Measurements from ENCODE around the gene GNMT. TPM values are rescaled to one million over a fixed set of nuclear protein-coding genes. Genes with fewer than 3 reads are reported as not detected.

The GNMT gene
- polyA plus RNA-seq, 2 of the 4 experiments (the other 2 are of a cell fraction), result 0.12 to 0.23 TPM

GRCh38 chr6:42971746-42972327 is 11.3 kb downstream of the GNMT start:
- no peak for ATAC-seq
- H3K4me2 ChIP-seq, result peak overlapping the region; percentile 46; the same call in 2 of the 3 replicates

DNA sequence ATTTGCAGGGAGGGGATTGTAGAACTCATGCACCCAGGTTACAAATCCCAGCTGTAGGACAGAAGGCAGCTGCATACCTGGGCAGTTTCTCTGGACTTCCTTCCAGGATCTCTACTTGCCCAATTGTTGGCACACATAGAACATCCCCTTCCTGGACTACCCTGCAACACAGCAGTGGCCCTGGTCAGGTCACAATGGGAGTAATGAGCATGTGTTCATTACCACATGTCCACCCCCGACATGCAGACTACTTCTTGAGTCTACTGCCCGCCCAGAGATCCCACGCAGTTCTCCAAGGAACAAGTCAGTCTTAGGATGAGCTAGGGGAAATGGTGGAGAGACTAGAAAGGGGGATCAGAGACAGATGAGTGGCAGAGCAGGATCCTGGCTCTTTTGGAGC is 13.4 kb downstream of the GNMT start:
- ChIA-PET CTCF (interaction anchor here (1.3 kb wide), 2 partner anchors 14 to 72 kb away, joined by 3 read pairs; no protein-coding TSS in a partner anchor), POLR2A (interaction anchor here (0.6 to 1.5 kb wide), 2 partner anchors 10 to 313 kb away, joined by 3 to 4 read pairs; partner anchors contain the start of gene PPP2R5D)
- Histone ChIP-seq H3K27ac (no peak overlapping the region), H3K9me3 (no peaks in the 10 kb centered on the region), H3K4me3 (no peak overlapping the region), H3K4me2 (no peak overlapping the region), H3K4me1 (peaks cover 24% of the 10 kb centered on the region)
- TF ChIP-seq RFX5 (IDR thresholded peaks at IDR 0.05) (no peak), ZFP36 (IDR thresholded peaks at IDR 0.05; ENCODE audit: borderline replicate concordance, partially characterized antibody) (no peak), USF2 (IDR thresholded peaks at IDR 0.05) (no peak), PHF8 (IDR thresholded peaks at IDR 0.05; ENCODE audit: borderline replicate concordance, low read depth) (no peak), KDM1A (IDR thresholded peaks at IDR 0.05; ENCODE audit: low read depth) (no peak), E2F6 (IDR thresholded peaks at IDR 0.05; ENCODE audit: borderline replicate concordance, low read depth) (no peak), EHF (CRISPR knock-in tag; IDR thresholded peaks at IDR 0.05) (no peak), HOXB13 (CRISPR knock-in tag; IDR thresholded peaks at IDR 0.05; ENCODE audit: low read depth) (no peak), ESRRA (IDR thresholded peaks at IDR 0.05; ENCODE audit: borderline replicate concordance, low read length) (no peak), POLR2A (IDR thresholded peaks at IDR 0.05; ENCODE audit: low read length) (no peak), PBX3 (IDR thresholded peaks at IDR 0.05) (no peak), JUNB (IDR thresholded peaks at IDR 0.05) (no peak), CBX8 (IDR thresholded peaks at IDR 0.05) (no peak), FOSB (CRISPR knock-in tag; IDR thresholded peaks at IDR 0.05) (no peak), SREBF2 (IDR thresholded peaks at IDR 0.05) (no peak)
- TF ChIP-seq, protein P1, sequence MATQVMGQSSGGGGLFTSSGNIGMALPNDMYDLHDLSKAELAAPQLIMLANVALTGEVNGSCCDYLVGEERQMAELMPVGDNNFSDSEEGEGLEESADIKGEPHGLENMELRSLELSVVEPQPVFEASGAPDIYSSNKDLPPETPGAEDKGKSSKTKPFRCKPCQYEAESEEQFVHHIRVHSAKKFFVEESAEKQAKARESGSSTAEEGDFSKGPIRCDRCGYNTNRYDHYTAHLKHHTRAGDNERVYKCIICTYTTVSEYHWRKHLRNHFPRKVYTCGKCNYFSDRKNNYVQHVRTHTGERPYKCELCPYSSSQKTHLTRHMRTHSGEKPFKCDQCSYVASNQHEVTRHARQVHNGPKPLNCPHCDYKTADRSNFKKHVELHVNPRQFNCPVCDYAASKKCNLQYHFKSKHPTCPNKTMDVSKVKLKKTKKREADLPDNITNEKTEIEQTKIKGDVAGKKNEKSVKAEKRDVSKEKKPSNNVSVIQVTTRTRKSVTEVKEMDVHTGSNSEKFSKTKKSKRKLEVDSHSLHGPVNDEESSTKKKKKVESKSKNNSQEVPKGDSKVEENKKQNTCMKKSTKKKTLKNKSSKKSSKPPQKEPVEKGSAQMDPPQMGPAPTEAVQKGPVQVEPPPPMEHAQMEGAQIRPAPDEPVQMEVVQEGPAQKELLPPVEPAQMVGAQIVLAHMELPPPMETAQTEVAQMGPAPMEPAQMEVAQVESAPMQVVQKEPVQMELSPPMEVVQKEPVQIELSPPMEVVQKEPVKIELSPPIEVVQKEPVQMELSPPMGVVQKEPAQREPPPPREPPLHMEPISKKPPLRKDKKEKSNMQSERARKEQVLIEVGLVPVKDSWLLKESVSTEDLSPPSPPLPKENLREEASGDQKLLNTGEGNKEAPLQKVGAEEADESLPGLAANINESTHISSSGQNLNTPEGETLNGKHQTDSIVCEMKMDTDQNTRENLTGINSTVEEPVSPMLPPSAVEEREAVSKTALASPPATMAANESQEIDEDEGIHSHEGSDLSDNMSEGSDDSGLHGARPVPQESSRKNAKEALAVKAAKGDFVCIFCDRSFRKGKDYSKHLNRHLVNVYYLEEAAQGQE (IDR thresholded peaks at IDR 0.05), result no peak
- DNase-seq (ENCODE audit: low read depth in 1 of 2, low spot score in 1 of 2) (no peak), ATAC-seq (no peak), FAIRE-seq (no peak)
- 100% methylated on average over 3 of the region's 3 CpGs for WGBS (ENCODE audit: missing lambda C conversion rate)

More at GRCh38 chr6:42971746-42972327, 11.3 kb downstream of the GNMT start:
- Histone ChIP-seq H3K4me1 (peaks cover 21% of the 10 kb centered on the region), H3K27ac (peak overlapping the region; percentile 72 to 77; a peak in 5 of 6 replicates), H3K9me3 (no peaks in the 10 kb centered on the region), H3K4me3 (no peak overlapping the region)
- no peak for FAIRE-seq
- ChIA-PET CTCF (interaction anchor here (0.6 to 1.1 kb wide), 3 partner anchors 9 to 128 kb away, joined by 3 to 6 read pairs (median 3); no protein-coding TSS in a partner anchor), POLR2A (interaction anchor here (1.9 kb wide), 1 partner anchor 12 kb away, joined by 5 read pairs; the partner anchor contains the start of gene PPP2R5D)
- TF ChIP-seq JUN (IDR thresholded peaks at IDR 0.05) (no peak), HMGXB4 (CRISPR knock-in tag; IDR thresholded peaks at IDR 0.05; ENCODE audit: borderline replicate concordance) (no peak), SMC3 (IDR thresholded peaks at IDR 0.05) (no peak), ZSCAN20 (CRISPR knock-in tag; IDR thresholded peaks at IDR 0.05) (no peak), ESRRA (IDR thresholded peaks at IDR 0.05; ENCODE audit: borderline replicate concordance, low read length) (no peak), TFCP2L1 (CRISPR knock-in tag; IDR thresholded peaks at IDR 0.05) (no peak), HES2 (IDR thresholded peaks at IDR 0.05) (no peak), CBX8 (IDR thresholded peaks at IDR 0.05) (no peak), ZFP36 (IDR thresholded peaks at IDR 0.05; ENCODE audit: borderline replicate concordance, partially characterized antibody) (no peak), RAD21 (conservative IDR thresholded peaks at IDR 0.05 in 1 of 2, IDR thresholded peaks at IDR 0.05 in 1 of 2) (no peak), CHD2 (IDR thresholded peaks at IDR 0.05; ENCODE audit: low read length, partially characterized antibody) (no peak), FOSL2 (IDR thresholded peaks at IDR 0.05) (no peak), FOSL2 (CRISPR knock-in tag; IDR thresholded peaks at IDR 0.05) (no peak), USF2 (IDR thresholded peaks at IDR 0.05) (no peak), HOXA7 (CRISPR knock-in tag; IDR thresholded peaks at IDR 0.05) (no peak), MYC (IDR thresholded peaks at IDR 0.05; ENCODE audit: borderline replicate concordance, low read length) (no peak), MAZ (IDR thresholded peaks at IDR 0.05; ENCODE audit: borderline replicate concordance, low read depth, low read length) (no peak)
- 95% methylated on average over 3 of the region's 3 CpGs for WGBS (ENCODE audit: missing lambda C conversion rate)
- DNase-seq (ENCODE audit: low read depth in 1 of 2, low spot score in 1 of 2), result no peak

Measured in A549 (cell line).